Measurements from ENCODE around the gene TTPAL.

DNA sequence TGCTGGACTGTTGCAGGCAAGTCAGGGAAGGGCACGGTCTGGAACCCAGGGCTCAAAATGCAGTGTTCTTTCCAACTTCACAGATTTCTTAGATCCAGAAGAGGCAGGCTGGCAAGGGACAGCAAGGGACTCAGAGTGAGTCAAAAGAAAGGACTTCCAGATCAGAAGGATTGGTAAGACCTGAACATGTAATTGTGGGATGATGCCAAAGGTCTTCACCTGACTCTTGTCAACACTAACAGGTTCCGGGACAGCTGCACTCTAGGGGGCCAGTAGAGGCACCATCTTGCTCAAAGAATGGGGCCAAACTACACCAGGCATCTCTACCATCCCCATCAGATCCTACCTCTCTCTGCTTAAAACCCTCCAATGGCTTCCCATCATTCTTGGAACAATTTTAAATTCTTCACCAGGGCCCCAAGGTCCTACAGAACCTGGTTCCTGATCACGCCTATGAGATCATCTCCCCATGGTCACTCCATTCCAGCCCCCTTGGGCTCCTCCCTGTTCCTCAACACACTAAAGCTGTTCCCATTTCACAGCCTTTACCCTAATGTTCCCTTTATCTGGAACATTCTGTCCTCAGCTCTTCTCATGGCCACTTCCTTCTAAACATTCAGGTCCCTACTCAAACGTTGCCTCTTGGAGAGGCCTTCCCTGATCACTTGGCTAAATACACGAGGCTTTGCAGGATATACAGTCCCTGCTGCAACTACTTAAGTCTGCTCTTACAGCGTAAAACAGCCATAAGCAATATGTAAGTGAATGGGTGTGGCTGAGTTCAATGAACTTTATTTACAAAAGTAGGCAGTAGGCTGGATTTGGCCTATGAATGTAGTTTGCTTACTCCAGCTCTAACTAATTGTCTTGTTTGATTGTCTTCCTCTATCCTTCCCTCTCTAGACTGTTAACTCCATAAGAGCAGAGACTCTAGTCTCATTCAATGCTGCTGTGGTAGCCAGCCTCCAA is 29.6 kb upstream of the TTPAL start:
- TF ChIP-seq FOS (IDR thresholded peaks at IDR 0.05; ENCODE audit: borderline replicate concordance, insufficient read depth, low read length) (no peak), GATA2 (IDR thresholded peaks at IDR 0.05; ENCODE audit: insufficient read depth, insufficient read length, low read depth, low read length) (no peak), EZH2 (IDR thresholded peaks at IDR 0.05; ENCODE audit: borderline replicate concordance, low read depth, low read length, severe bottlenecking) (no peak)

All from endothelial cell of umbilical vein (primary cell).